Hematopoietic multipotent progenitor cell treated with erythropoietin and hydrocortisone succinate and interleukin-3 and kit ligand, for 15 days (in vitro differentiated cells): ENCODE data around the gene NFILZ.
"Not testable (repeated sequence)": the region's sequence is repeated elsewhere in the genome, so short reads cannot be mapped to it uniquely, and the experiment has no call there.

Experiments
- DNase-seq: peaks from one replicate; pipeline ENCODE4 v3.0.0-alpha.2; 2015; ENCODE audit warnings: low spot score

NFILZ gene

GRCh38 chr19:8611391-8611876 is 19.0 kb upstream of the NFILZ start:
- no peak for DNase-seq

GRCh38 chr19:8611877-8612806 is 18.3 kb upstream of the NFILZ start:
- DNase-seq = no peak

GRCh38 chr19:8612807-8613171 is 17.6 kb upstream of the NFILZ start:
- DNase-seq = no peak

- no peak for DNase-seq
Measured at GRCh38 chr19:8614455-8614854, 16.0 kb upstream of the NFILZ start.

- DNase-seq = no peak
Measured at GRCh38 chr19:8615024-8615423, 15.4 kb upstream of the NFILZ start.

- peak; percentile 51 for DNase-seq
Measured at GRCh38 chr19:8615813-8616596, 14.4 kb upstream of the NFILZ start.

GRCh38 chr19:8616861-8617260 is 13.6 kb upstream of the NFILZ start:
- no peak for DNase-seq

- not testable (repeated sequence) for DNase-seq
Measured at GRCh38 chr19:8617325-8617724, 13.1 kb upstream of the NFILZ start.

- DNase-seq = no peak
Measured at GRCh38 chr19:8617984-8618383, 12.4 kb upstream of the NFILZ start.

- DNase-seq = no peak
Measured at GRCh38 chr19:8618751-8619150, 11.7 kb upstream of the NFILZ start.

- DNase-seq = not testable (repeated sequence)
Measured at GRCh38 chr19:8622886-8623285, 7.5 kb upstream of the NFILZ start.

GRCh38 chr19:8626842-8627241 is 3.6 kb upstream of the NFILZ start:
- no peak for DNase-seq

GRCh38 chr19:8629184-8629583 is 1.2 kb upstream of the NFILZ start:
- no peak for DNase-seq

GRCh38 chr19:8630796-8631424 is 477 bp downstream of the NFILZ start:
- no peak for DNase-seq

- no peak for DNase-seq
Measured at GRCh38 chr19:8631425-8631819, 989 bp downstream of the NFILZ start.

GRCh38 chr19:8635422-8635821 is 5.0 kb downstream of the NFILZ start:
- no peak for DNase-seq

- not testable (repeated sequence) for DNase-seq
Measured at GRCh38 chr19:8637070-8637469, 6.6 kb downstream of the NFILZ start.

GRCh38 chr19:8638078-8638619 is 7.7 kb downstream of the NFILZ start:
- no peak for DNase-seq

- DNase-seq = no peak
Measured at GRCh38 chr19:8639821-8640401, 9.5 kb downstream of the NFILZ start.

GRCh38 chr19:8640402-8641004 is 10.1 kb downstream of the NFILZ start:
- DNase-seq = no peak

- DNase-seq = no peak
Measured at GRCh38 chr19:8641221-8641907, 10.9 kb downstream of the NFILZ start.
